Left lung (tissue), 10 donors: ENCODE data around the gene KNCN. TPM values are rescaled to one million over a fixed set of nuclear protein-coding genes. Genes with fewer than 3 reads are reported as not detected.

Experiments
- ATAC-seq: fragments of 200-7000 bp; cut with Tn5 transposase; one replicate; pipeline ENCODE4 v1.9.1; 2020; ENCODE audit warnings: moderate library complexity
- DNase-seq, 4 donors: peaks; one replicate each; pipeline ENCODE4 v3.0.0-alpha.2; 2013 to 2020
- H3K27ac ChIP-seq, 2 donors: fragments of 200-600 bp; sonication (generic) in 1 of 2; one replicate each; pipeline versions ENCODE4 v1.5.0 to v1.8.0; 2020 to 2021
- H3K27me3 ChIP-seq, 2 donors: fragments of 200-600 bp; sonication (generic) in 1 of 2; one replicate each; pipeline versions ENCODE4 v1.5.0 to v1.8.0; 2020 to 2021
- H3K36me3 ChIP-seq, 2 donors: fragments of 200-600 bp; sonication (generic) in 1 of 2; one replicate each; pipeline versions ENCODE4 v1.5.0 to v1.8.0; 2020 to 2021
- H3K4me1 ChIP-seq, 2 donors: fragments of 200-600 bp; one replicate each; pipeline ENCODE4 v1.8.0; 2021
- H3K4me3 ChIP-seq, 2 donors: fragments of 200-600 bp; sonication (generic) in 1 of 2; one replicate each; pipeline versions ENCODE4 v1.5.0 to v1.8.0; 2020 to 2021; ENCODE audit warnings: mild to moderate bottlenecking in 1 of 2
- H3K9me3 ChIP-seq, 2 donors: fragments of 200-600 bp; sonication (generic) in 1 of 2; one replicate each; pipeline versions ENCODE4 v1.5.0 to v1.8.0; 2020 to 2021
- intact Hi-C, 2 donors: fragments of 100-400 bp; cut with DNase I; formaldehyde crosslinking; loops; one replicate each; pipeline versions ENCODE4 v1.11.2 to v1.14.2; 2022
- polyA plus RNA-seq, 6 donors: library from polyadenylated mRNA; unstranded; fragments of 120-200 nt; gene quantifications; one replicate each; pipeline ENCODE4 v1.2.1, GENCODE V29; 2013; ENCODE audit not compliant: insufficient read length in 6 of 6
- total RNA-seq, 2 donors: library from RNA; stranded (reverse); fragmentation: NEBNext Ultra II Directional; extraction: Animal tissue kit (Norgen Biotek cat#: 25700); gene quantifications; one replicate each; pipeline ENCODE4 v1.2.1, GENCODE V29; 2021
- TF ChIP-seq, protein P1 (sequence below), 2 donors: fragments of 200-600 bp; sonication (generic) in 1 of 2; IDR thresholded peaks; one replicate each; pipeline versions ENCODE4 v1.5.0 to v1.8.0; 2021; ENCODE audit warnings: antibody characterized with exemption in 2 of 2
- donor health status: DM: no; HTN: yes; CAD: no.
- donor health status: DM: no; HTN: no; CAD: no.

KNCN gene
- total and polyA plus RNA-seq, 8 donors, result 0.07 to 0.34 (median 0.20) TPM; not detected in 5

DNA sequence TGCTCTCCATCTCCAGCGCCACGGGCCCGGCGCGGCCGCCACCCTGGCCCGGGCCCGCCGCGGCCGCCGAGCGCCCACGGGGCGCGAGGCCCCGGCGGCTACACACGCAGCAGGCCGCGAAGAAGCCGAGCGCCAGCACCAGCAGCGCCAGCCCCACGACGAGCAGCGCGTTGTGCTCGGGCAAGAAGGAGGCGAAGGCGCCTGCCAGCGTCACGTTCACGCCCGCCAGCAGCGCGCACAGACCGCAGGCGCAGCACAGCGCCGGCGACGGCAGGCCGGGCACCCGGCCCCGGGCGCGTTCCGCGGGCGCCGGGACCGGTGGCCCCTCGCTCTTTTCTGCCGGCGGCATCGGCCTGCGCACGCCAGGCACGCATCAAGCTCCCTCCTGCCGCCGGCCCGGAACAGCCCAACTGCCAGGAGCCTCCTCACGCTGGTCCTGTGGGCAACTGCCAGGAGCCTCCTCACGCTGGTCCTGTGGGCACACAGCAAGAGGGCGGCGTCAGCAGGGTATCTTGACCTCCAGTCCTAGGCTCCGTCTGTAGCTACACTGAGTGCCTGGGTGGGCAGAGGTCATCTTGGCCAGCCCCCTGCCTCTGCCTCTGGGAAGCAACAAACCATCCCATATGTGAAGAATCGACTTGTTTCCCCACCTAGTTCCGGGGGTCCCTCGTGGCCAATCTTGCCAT lies 18.1 kb downstream of the KNCN start:
- Histone ChIP-seq H3K4me1 (peaks cover 0 to 7% of the 10 kb centered on the region in 2 donors), H3K4me3 (peak overlapping the region in 1 of 2 donors; percentile 31), H3K27ac (no peak overlapping the region), H3K9me3 (no peaks in the 10 kb centered on the region), H3K27me3 (peaks cover 0 to 98% of the 10 kb centered on the region in 2 donors), H3K36me3 (no peaks in the 10 kb centered on the region)
- ATAC-seq (peak; percentile 30), DNase-seq (peak in 3 of 4 donors; percentile 34 to 83 (median 41))
- TF ChIP-seq, protein P1, sequence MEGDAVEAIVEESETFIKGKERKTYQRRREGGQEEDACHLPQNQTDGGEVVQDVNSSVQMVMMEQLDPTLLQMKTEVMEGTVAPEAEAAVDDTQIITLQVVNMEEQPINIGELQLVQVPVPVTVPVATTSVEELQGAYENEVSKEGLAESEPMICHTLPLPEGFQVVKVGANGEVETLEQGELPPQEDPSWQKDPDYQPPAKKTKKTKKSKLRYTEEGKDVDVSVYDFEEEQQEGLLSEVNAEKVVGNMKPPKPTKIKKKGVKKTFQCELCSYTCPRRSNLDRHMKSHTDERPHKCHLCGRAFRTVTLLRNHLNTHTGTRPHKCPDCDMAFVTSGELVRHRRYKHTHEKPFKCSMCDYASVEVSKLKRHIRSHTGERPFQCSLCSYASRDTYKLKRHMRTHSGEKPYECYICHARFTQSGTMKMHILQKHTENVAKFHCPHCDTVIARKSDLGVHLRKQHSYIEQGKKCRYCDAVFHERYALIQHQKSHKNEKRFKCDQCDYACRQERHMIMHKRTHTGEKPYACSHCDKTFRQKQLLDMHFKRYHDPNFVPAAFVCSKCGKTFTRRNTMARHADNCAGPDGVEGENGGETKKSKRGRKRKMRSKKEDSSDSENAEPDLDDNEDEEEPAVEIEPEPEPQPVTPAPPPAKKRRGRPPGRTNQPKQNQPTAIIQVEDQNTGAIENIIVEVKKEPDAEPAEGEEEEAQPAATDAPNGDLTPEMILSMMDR (IDR thresholded peaks at IDR 0.05), result no peak
- intact Hi-C loops, result loop anchor here in 1 of 2 donors (10.0 kb wide), 1 partner anchor 191 kb away; no protein-coding TSS in a partner anchor

- Histone ChIP-seq H3K9me3 (no peaks in the 10 kb centered on the region), H3K27me3 (peaks cover 0 to 96% of the 10 kb centered on the region in 2 donors), H3K27ac (no peak overlapping the region), H3K4me1 (peaks cover 0 to 7% of the 10 kb centered on the region in 2 donors), H3K4me3 (peak overlapping the region in 1 of 2 donors; percentile 31), H3K36me3 (no peaks in the 10 kb centered on the region)
- ATAC-seq (peak; percentile 75), DNase-seq (peak; percentile 46 to 95 (median 66))
- TF ChIP-seq, protein P1 (IDR thresholded peaks at IDR 0.05), result peak; percentile 46 to 70
- intact Hi-C loops, result loop anchor here in 1 of 2 donors (10.0 kb wide), 1 partner anchor 192 kb away; no protein-coding TSS in a partner anchor
These were observed 18.8 kb downstream of the KNCN start for GRCh38 chr1:46532498-46533178.

GRCh38 chr1:46532095-46532494 lies 19.4 kb downstream of the KNCN start:
- no peak overlapping the region for H3K27ac ChIP-seq
- H3K9me3 ChIP-seq, result no peaks in the 10 kb centered on the region
- H3K36me3 ChIP-seq, result no peaks in the 10 kb centered on the region
- DNase-seq (peak in 1 of 4 donors; percentile 45), ATAC-seq (no peak)
- H3K4me1 ChIP-seq, result peaks cover 0 to 7% of the 10 kb centered on the region in 2 donors
- no peak overlapping the region for H3K4me3 ChIP-seq
- TF ChIP-seq, protein P1 (IDR thresholded peaks at IDR 0.05), result no peak
- H3K27me3 ChIP-seq, result peaks cover 0 to 96% of the 10 kb centered on the region in 2 donors
- intact Hi-C loops, result loop anchor here in 1 of 2 donors (10.0 kb wide), 1 partner anchor 193 kb away; no protein-coding TSS in a partner anchor

DNA sequence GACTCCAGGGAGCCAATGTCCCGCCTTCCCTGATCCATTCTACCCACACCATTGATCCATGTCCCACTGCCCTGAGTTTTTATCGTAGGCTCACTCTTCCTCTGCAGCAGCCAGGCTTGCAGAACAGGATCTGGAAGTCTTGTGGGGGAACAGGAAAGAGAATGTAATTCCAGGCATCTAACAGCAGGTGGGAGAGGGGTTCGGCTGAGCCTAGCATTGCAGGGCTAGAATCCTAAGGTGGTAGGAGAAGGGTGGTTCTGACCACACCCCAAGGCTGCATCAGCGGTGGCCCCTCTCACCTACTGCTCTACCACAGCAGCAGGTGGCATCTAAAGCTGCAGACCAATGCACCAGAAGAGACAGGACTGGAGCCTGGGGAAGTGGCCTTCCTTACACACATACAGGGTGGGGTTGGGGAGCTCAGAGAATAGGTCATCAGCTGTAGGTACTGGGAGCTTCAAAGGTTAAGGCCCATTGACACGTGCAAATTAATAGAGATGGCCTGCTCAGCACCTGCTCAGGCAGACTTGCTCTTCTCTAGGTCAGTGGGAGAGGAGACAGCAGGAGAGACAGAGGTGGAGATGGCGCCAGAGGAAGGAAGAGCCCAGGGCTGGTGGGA lies 20.5 kb downstream of the KNCN start:
- Histone ChIP-seq H3K27me3 (peaks cover 0 to 98% of the 10 kb centered on the region in 2 donors), H3K4me1 (peaks cover 0 to 7% of the 10 kb centered on the region in 2 donors), H3K27ac (no peak overlapping the region), H3K9me3 (no peaks in the 10 kb centered on the region), H3K4me3 (no peak overlapping the region), H3K36me3 (no peaks in the 10 kb centered on the region)
- intact Hi-C loops, result loop anchor here in 1 of 2 donors (10.0 kb wide), 1 partner anchor 194 kb away; no protein-coding TSS in a partner anchor
- no peak for ATAC-seq
- peak in 2 of 4 donors; percentile 19 to 36 for DNase-seq
- TF ChIP-seq, protein P1 (IDR thresholded peaks at IDR 0.05), result no peak
